HG03342 (cell line): ENCODE results near the gene RNF183.
A peak's percentile ranks its signal among the peaks of the same experiment; 100 is the strongest.

ENCODE experiments used
- ATAC-seq: cut with Tn5 transposase; IDR thresholded peaks from one replicate; pipeline ENCODE4 v1.9.1; 2021; ENCODE audit warnings: mild to moderate bottlenecking, moderate library complexity; ENCODE audit not compliant: unreplicated experiment

The RNF183 gene, protein sequence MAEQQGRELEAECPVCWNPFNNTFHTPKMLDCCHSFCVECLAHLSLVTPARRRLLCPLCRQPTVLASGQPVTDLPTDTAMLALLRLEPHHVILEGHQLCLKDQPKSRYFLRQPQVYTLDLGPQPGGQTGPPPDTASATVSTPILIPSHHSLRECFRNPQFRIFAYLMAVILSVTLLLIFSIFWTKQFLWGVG

DNA sequence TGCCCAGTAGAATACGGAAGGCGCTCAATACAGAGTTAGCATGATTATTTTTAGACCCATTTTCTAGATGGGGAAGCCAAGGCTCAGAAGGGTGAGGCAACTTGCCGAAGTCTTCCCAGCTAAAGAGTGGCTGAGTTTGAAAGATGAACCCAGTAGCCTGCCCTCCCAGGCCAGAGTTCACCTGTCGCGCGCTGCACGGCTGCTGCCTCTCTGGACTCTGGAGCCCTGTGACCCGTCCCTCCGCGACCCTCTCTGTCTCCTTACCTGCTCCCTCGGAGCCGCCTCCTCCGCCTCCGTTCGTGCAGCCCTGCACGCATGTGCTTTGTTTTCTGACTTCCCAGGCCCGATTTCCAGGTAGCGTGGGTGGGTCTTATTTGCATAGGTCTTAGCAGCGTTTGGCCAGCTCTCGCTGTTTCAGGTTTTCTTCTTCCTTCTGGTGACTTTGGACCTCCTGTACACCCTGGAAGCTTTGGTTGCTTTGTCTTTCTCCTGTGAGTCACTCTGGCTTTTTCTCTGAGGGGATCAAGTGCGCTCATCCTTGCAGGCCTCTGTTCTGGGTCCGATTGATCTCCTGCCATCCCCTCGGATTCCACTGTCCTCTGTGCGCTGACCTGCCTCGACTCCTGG lies at the start of gene RNF183:
Gene RNF183 (minus strand): TSS at position 585 of the 627 bp plus-strand sequence. CDS start 5,192 bp downstream, outside the sequence.
- ATAC-seq: no peak

DNA sequence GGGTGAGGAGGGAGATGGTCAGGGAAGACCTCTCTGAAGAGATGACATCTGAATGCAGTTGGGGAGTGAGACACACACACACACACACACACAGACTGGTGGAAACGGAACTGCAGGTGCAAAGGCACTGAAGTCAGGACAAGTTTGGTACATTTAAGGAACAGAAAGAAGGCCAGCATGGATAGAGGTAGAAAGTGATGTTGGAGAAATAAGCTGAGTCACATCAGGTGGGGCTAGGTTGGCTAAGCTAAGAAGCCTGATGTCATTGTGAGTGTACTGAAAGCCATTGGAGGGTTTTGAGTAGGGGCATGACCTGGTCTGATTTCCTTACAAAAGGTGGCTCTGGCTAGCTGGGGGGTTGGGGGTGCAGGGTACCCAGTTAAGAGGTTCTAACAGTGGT lies 49.2 kb upstream of the RNF183 start:
- no peak for ATAC-seq

DNA sequence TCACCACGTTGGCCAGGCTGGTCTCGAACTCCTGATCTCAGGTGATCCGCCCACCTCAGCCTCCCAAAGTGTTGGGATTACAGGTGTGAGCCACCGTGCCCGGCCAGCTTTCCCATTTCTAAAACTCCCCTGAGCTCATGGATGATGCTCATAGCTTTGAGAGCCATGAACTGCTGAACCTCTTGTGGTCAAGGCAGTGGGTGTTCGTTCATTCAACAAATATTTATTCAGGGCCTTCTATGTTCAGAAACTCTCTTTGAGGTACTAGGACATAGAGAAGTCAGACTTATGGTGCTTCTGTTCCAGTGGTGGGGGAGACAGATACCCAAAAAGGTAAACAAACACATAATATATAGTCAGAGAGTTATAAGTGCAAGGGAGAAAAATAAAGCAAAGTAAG lies 48.8 kb upstream of the RNF183 start:
- ATAC-seq: no peak

DNA sequence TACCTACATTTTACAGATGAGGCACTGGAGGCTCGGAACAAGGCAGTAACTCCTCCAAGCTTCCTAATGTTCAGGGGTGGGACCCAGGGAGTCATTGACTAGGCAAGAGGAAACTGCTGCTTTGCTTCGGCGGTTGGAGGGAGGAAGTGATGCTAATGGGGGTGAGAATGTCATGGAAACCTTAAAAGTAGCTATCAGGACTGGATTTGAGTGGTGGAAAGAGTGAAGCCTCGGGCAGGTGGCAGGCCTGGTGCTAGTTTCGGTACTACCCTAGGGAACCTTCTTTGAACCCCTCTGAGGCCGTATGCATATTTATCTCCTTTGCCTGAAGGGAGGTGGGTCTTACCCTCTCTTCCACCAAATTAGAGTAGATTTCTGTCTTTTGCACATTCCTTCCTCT lies 47.8 kb upstream of the RNF183 start:
- ATAC-seq: no peak

DNA sequence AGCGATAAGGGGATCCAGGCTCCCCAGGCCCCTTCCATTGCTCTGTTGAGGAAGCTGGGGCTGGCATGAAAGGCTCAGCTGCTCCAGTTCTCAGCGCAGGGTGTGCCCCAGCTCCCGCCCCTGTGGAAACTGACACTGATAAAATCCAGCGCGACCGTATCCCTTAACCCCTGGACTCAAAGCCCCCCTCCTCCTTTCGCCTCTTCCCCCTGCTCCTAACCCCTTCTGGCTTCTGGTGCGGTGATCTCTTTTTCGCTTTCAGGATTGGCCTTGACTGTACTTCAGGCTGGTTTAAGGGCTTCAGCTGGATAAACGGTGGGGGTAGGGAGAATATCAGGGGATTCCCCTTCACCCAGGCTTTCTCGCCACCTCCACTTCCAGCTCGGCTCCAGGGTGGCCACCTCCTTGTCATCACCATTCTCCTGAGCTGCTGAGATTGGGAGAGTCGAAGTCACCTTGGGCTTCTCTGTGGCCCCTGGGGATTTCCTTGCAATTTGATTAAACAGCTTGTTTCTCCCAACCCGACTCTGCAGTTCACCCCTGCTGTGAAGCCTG lies 47.0 kb upstream of the RNF183 start:
- no peak for ATAC-seq

DNA sequence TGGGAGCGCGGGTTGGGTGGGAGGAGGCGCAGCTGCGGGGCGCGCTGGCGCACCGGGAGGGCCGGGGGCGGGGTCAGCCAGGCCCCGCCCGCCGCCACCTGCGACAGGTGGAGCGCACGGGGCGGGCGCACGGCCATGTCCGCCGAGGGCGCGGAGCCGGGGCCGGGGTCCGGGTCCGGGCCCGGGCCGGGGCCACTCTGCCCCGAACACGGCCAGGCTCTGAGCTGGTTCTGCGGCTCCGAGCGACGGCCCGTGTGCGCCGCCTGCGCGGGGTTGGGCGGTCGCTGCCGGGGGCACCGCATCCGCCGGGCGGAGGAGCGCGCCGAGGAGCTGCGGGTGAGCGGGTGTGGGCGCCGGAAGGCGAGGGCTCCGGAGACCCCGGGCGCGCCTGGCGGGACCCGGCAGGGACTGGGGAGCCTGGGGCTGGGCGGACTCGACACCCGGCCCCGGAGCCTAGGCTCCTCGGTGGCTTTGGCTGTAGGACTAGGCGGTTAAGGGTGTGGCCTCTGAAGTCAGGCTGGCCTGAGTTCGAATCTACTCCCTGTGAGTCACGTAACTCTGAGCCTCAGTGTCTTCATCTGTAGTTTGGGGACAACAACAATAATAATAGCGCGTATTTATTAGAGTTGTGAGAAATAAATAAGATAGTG lies 46.4 kb upstream of the RNF183 start, which contains the start of gene BSPRY:
Gene BSPRY (plus strand): TSS at position 97 of the 650 bp plus-strand sequence. CDS start 39 bp downstream, at position 136.
- peak; percentile 44 for ATAC-seq

DNA sequence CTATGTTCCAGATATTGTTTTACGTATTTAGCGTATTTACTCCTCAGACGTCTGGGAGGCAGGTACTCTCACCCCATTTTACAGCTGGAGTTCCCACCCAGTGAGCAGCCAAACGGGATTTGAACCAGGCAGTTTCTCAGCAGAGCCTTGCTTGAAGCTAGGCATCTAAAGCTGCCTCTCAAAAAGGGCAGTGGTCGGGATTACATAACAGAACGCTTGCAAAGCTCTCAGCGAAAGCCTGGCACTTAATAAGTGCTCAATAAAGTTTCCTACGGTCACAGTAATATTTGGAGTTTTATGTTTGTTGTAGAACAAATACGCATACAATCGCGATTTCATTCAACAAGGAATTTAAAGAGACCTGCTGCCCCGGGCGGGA lies 45.9 kb upstream of the RNF183 start:
- ATAC-seq: no peak

DNA sequence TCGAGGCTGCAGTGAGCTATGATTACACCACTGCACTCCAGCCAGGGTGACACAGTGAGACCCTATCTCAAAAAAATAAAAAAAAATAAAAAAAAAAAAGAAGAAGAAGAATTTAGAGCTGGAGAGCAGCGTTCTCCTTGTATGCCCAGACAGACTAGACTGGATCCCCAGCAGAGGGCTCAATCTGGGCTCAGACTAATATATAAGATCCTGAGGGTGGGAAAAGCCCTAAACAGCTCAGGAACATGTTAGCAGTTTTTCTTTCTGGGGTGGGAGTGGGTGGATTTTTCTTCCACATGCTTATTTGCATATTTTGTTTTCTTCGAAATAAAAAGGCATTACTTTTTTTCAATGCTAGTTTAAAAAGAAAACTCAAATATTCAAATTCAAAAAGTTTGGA lies 45.3 kb upstream of the RNF183 start:
- ATAC-seq: no peak

DNA sequence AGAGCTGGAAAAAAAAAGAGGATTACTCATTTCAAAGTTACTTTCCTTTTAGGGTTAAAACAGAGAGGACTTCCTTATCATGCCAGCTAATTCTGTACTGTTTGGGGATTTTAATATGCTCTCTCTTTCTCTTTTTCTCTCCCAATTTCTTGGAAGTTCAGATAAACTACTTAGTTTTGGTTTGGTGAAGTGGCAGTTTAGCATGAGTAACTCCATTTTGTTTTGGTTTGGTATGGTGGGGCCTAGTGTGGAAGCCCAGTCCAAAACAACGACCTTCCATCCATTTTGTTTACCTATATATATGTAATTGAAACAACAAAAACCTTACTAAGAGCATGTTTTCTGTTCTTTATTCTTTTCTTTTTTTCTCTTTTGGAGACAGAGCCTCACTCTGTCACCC lies 42.5 kb upstream of the RNF183 start:
- ATAC-seq: no peak

DNA sequence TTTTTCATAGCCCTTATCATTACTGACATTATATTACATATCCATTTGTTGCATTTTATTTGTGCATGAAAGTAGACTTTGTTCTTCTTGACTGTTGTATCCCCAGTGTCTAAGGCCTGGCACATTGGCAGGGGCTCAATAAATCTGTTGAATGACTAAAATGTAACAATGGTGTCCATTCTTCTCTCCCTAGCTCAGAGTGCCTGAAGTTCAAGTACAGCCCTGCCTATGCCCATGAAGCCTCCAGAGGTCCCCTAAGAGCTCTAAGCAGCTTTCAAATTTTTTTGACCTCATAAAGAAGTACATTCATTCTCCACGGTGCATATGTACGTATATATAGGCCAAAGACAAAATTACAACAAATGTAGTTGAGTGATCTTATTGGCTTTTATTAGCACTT lies 42.0 kb upstream of the RNF183 start:
- ATAC-seq: no peak

DNA sequence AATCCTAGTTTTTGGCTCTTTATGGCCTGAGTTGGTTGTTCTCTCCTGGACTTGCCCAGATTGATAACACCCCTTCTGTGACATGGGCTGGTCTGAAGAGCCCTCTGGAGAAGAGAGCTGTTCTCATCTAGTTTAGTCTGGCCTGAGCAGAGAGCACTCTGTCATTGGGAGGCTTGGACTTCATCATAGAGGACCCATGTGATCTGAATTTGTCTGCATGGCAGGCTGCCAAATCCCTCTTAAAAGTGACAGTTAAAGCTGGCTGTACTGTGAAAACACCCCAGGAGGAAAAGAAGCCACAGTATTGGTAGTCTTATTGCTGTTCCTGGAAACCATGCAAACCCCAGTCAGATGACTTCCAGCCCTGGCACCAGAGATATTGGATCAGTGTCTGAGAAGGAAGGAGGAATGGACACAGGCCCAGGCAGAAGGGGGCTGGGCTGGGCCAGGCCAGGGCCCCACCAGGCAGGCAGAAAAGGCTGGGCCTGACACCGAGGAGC lies 40.6 kb upstream of the RNF183 start:
- ATAC-seq: no peak

DNA sequence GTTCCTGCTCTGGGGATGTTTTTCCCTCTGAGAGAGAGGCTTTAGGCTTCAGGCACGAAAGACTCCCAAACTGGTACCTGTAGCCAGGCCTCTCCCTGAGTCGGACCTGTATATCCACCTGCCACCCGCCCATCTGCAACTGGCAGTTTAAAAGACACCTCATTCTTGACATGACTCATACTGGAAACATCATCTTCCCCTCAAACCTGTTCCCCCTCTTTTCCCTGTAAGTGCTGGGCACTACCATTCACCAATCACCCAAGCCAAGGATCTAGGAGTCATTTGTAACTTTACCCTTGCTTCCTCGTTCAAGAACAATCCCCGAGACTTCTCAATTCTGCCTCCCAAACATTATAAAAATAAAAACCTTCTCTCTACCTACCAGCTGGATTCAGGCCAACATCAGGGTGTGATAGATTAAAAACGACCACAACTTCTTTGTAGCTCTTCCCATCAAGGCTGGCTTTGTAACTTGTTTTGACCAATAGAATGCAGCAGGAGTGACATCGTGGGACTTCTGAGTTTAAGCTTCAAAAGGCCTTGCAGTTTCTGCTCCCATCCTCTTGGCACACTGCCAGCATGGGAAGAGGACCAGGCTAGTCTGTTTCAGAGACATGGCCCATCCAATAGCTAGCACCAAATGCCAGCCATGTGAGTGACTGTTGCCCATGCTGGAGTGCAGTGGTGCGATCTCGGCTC lies 38.7 kb upstream of the RNF183 start:
- ATAC-seq: no peak

DNA sequence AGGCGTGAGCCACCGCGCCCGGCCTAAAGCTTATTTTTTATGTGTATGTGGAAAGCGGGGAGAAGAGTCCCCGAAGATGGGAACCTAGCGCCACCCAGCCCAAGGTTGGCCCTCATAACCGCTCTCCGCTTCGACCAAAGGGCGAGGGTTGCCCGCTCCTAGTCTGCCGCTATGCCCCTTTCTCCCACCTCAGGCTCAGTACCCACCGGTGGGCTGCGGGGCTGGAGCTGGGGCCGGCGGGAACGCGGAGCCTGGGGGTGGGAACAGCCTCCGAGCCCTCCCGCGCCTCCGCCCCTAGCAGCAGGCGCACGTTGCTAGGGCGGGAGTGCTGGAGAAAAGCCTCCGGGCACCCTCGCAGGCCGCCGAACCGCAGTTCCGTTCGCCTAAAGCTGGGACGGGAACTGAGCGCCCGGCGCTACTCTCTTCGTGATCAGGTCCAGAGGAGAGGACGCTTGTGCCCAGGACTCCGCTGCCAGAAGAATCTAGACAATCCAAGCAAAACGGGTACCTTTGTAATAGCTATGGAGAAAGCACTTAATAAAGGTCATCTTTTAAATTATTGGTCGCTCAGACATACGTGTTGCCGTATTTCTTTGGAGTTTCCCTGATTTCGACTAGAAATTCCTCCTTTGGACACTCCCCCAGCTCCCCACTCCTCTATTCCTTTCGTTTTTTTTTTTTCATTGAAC lies 37.0 kb upstream of the RNF183 start, which contains the start of gene WDR31:
Gene WDR31 (minus strand): TSS at position 265 of the 689 bp plus-strand sequence. CDS start 8,253 bp downstream, outside the sequence.
- peak; percentile 98 for ATAC-seq

DNA sequence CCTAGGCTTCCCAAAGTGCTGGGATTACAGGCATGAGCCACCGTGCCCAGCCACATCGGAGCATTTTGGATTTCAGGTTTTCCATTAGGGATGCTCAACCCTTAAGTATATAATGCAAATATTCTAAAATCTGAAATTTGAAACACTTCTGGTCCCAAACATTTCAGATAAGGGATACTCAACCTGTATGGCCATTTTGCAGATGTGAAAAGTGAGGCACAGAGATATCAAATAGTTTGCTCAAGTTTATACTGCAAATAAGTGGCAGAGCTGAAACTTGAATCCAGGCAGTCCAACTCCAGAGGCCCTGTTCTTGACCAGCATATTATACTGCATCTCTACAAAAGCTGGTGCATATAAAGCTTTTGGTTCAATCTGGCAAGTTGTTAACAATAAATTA lies 34.5 kb upstream of the RNF183 start:
- ATAC-seq: no peak

DNA sequence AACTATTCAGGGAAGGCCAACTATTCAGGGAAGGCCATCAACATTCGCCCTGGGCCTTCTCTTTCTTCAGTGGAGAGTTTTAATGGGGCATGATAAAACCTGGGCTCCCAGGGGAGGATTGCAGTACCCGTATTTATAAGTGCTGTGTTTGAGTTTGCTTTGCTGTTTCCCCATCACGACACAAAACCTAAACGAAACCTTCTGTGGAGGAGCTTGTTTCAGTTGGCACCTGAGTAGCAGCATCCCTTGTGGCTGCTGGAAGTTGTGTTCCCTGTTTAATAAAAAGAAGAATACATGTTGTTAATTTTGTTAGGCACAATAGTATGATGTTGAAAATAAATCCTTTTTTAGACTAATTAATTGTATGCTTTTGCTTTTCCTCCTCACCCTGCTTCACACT lies 28.6 kb upstream of the RNF183 start:
- ATAC-seq: no peak

DNA sequence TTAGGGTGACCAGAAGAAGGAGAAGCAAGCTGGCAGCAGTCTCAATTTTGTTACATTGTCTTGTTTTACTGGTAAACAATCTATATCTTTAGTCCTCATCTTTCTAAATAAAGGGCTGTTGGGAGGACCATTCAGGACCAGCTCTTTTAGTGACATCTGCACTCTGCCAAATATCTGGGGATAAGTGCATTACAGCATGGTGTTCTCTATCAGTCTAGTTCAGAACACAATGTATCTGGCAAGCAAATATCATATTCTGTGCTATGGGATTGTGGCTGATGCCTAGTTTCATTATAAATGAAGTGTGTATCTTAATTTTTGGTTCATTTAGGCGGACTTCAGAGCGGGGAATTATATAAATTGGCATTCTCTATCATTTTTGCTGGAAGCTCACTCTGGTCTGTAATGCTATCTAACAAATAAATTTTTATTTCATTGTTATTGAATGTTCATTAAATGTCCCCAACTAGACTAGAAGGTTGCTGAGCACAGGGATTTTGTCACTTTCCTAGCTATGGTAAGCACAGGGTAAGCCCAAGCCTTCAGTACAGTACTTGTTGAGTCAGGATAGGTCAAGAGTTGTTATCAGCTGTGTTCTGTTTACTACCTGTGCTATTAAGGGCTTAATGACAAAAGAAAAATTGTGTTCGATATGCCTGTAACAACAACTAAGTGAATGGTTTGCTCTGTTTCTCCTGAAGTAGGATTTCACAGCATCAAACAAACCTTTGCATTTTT lies 25.0 kb upstream of the RNF183 start:
- no peak for ATAC-seq

DNA sequence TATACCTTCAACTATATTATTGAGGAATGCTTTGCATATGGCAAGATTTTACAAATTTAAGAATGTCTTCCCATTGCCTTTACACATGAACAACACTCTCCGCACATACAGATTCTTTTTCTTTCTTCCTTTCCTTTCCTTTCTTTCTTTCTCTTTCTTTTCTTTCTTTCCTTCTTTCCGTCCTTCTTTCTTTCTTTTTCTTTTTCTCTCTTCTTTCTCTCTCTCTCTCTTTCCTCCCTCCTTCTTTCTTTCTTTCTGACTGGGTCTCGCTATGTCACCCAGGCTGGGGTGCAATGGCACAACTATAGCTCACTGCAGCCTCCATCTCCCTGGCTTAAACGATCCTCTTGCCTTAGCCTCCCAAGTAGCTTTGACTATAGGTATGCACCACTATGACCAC lies 23.1 kb upstream of the RNF183 start:
- no peak for ATAC-seq

DNA sequence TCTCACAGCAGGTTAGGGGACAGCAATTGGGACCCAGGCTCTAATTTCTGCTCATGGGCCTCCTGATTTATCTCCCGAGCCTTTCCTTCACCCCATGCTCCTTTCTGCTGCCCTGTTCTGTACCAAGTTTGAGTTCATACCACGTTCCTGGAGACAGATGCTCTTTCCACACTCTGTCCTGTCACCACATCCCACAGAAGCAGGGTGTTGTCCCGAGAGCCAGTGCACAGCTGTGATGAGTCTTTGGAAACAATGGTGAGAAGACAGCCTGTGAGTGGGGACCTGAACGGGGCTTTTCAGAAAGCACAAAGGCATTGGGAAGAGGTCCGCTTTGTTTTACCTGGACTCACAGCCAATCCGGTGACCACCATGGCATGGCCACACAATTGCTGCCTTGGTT lies 19.5 kb upstream of the RNF183 start:
- ATAC-seq: no peak

DNA sequence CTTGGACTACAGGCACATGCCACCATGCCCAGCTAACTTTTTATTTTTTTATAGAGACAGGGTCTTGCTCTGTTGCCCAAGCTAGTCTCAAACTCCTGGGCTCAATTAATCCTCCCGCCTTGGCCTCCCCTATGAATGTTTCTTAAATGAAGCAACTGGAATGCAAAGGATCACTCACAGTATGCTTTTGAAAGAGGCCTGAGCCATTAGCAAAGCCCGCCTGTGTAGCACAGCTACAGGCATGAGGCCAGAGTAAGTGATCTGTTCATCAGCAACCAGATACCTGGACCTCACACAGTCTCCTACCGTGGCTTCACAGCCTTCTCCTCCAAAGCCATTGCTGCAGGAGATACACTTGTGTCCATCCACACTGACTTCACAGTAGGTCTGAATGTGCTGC lies 16.9 kb upstream of the RNF183 start:
- ATAC-seq: no peak

DNA sequence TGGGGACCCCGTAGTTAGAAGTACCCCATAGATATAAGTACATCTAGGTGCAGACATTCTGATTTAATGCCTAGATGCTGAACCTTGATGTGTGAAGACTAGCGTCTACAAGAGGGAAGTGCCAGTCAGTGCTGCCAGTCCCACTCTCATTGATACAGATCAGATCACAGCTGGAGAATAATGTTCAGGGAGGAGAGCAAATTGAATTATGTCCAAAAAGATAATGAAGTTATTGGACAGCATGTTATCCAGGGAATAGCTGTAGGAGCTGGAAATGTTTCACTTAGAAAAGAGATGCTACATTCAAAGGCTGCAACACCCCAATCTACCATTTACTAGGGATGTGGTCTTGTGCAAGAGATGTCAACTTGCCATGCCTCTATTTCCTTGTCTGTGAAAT lies 15.9 kb upstream of the RNF183 start:
- no peak for ATAC-seq
